ENCODE data around the gene MIS18BP1. TPM values are rescaled to one million over a fixed set of nuclear protein-coding genes. Genes with fewer than 3 reads are reported as not detected.
A peak's percentile ranks its signal among the peaks of the same experiment; 100 is the strongest.

The MIS18BP1 gene
- total RNA-seq, 4 donors from 2014 or later: 18.0 to 55.1 (median 29.2) TPM

DNA sequence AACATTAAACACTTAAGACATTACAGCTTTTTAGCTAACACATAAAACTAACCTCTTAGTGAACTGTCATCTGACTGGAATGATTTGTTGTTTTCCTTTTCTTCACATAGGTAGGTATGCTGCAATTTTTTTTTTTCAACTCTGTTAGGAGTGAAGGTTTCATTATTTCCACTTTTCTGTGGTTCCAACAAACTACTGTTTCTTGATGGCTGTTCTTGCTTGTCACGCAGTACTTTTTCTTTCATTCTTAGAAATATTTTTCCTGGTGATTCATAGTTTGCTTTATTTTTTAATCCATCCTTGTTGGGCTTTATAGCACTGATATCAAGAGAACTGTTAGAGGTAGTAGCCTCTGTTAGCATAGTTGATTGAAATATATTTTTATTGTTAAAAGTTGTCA is 6.3 kb downstream of the MIS18BP1 start:
- WGBS, 2 donors: 91 to 92% methylated on average over 1 of the region's 1 CpG
- no peak overlapping the region for H3K27ac ChIP-seq
- H3K4me3 ChIP-seq: no peak overlapping the region
- H3K4me1 ChIP-seq: peaks cover 0 to 23% (median 6%) of the 10 kb centered on the region in 4 donors
- DNase-seq (ENCODE audit: low spot score in 2 of 2): no peak
- TF ChIP-seq POLR2A (IDR thresholded peaks at IDR 0.05) (no peak), CTCF (IDR thresholded peaks at IDR 0.05) (no peak), EP300 (IDR thresholded peaks at IDR 0.05) (no peak)
- no peaks in the 10 kb centered on the region for H3K9me3 ChIP-seq
- H3K27me3 ChIP-seq: no peaks in the 10 kb centered on the region
- H3K36me3 ChIP-seq: no peaks in the 10 kb centered on the region

DNA sequence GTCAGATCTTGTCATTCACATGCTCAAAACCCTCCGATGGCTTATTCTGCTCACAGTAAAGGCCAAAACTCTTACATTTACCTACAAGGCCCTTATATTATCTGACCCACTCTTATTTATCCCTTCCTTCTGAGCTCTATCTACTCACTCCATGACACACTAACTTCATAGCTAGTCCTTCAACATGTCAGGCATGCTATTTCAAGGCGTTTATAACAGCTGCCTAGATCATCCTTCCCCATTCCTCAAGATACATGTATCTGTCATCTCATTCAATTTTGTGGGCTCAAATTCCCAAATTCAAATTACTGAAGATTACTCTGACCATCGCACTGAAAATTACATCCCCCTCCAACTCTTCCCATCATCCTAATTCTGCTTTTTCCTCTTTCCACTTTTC is 6.9 kb downstream of the MIS18BP1 start:
- no peak for TF ChIP-seq EP300 (IDR thresholded peaks at IDR 0.05)
- no peak for TF ChIP-seq POLR2A (IDR thresholded peaks at IDR 0.05)
- H3K4me1 ChIP-seq: peaks cover 0 to 17% (median 6%) of the 10 kb centered on the region in 4 donors
- WGBS, 2 donors: 87 to 95% methylated on average over 3 of the region's 3 CpGs

GRCh38 chr14:45242706-45243105 is 10.3 kb downstream of the MIS18BP1 start:
- Histone ChIP-seq H3K36me3 (peaks cover 0 to 10% (median 0%) of the 10 kb centered on the region in 3 donors), H3K4me1 (no peaks in the 10 kb centered on the region), H3K9me3 (no peaks in the 10 kb centered on the region), H3K4me3 (peak overlapping the region in 1 of 4 donors; percentile 8), H3K27me3 (no peaks in the 10 kb centered on the region), H3K27ac (peak overlapping the region in 2 of 4 donors; percentile 39 to 45)
- WGBS, 2 donors: 46 to 56% methylated on average over 3 of the region's 3 CpGs
- DNase-seq (ENCODE audit: low spot score in 2 of 2): no peak
- TF ChIP-seq CTCF (IDR thresholded peaks at IDR 0.05) (no peak), POLR2A (IDR thresholded peaks at IDR 0.05) (no peak), EP300 (IDR thresholded peaks at IDR 0.05) (no peak)

More for the DNA sequence above, 6.9 kb downstream of the MIS18BP1 start:
- H3K4me3 ChIP-seq: no peak overlapping the region
- no peak for DNase-seq (ENCODE audit: low spot score in 2 of 2)
- H3K27ac ChIP-seq: no peak overlapping the region
- H3K36me3 ChIP-seq: no peaks in the 10 kb centered on the region
- no peaks in the 10 kb centered on the region for H3K27me3 ChIP-seq
- no peaks in the 10 kb centered on the region for H3K9me3 ChIP-seq

GRCh38 chr14:45238988-45239387 is 14.0 kb downstream of the MIS18BP1 start:
- 90 to 92% methylated on average over 2 of the region's 2 CpGs for WGBS, 2 donors
- Histone ChIP-seq H3K36me3 (peaks cover 0 to 25% (median 0%) of the 10 kb centered on the region in 3 donors), H3K9me3 (no peaks in the 10 kb centered on the region), H3K4me3 (no peak overlapping the region), H3K4me1 (no peaks in the 10 kb centered on the region), H3K27ac (no peak overlapping the region), H3K27me3 (no peaks in the 10 kb centered on the region)
- no peak for DNase-seq (ENCODE audit: low spot score in 2 of 2)
- TF ChIP-seq EP300 (IDR thresholded peaks at IDR 0.05): no peak
- no peak for TF ChIP-seq CTCF (IDR thresholded peaks at IDR 0.05)
- no peak for TF ChIP-seq POLR2A (IDR thresholded peaks at IDR 0.05)

GRCh38 chr14:45227566-45227965 is 25.4 kb downstream of the MIS18BP1 start:
- Histone ChIP-seq H3K27ac (no peak overlapping the region), H3K36me3 (peaks cover 0 to 54% (median 0%) of the 10 kb centered on the region in 3 donors), H3K9me3 (no peaks in the 10 kb centered on the region), H3K27me3 (no peaks in the 10 kb centered on the region), H3K4me1 (no peaks in the 10 kb centered on the region), H3K4me3 (no peak overlapping the region)
- no peak for TF ChIP-seq CTCF (IDR thresholded peaks at IDR 0.05)
- no peak for TF ChIP-seq POLR2A (IDR thresholded peaks at IDR 0.05)
- no peak for TF ChIP-seq EP300 (IDR thresholded peaks at IDR 0.05)
- WGBS, 2 donors: 95 to 98% methylated on average over 4 of the region's 4 CpGs
- no peak for DNase-seq (ENCODE audit: low spot score in 2 of 2)

Measured in tibial nerve (tissue), 4 donors.